ENCODE results near the gene ECD.
A peak's percentile ranks its signal among the peaks of the same experiment; 100 is the strongest.
"Not testable (repeated sequence)": the region's sequence is repeated elsewhere in the genome, so short reads cannot be mapped to it uniquely, and the experiment has no call there.

The ECD gene

GRCh38 chr10:73168465-73168803 is 626 bp upstream of the ECD start:
- Histone ChIP-seq H3K9me3 (ENCODE audit: low read depth, low read length) (no peaks in the 10 kb centered on the region), H3K4me3 (peak overlapping the region; percentile 90), H3K27ac (no peak overlapping the region), H3K36me3 (ENCODE audit: insufficient read depth, low read length) (peaks cover 3% of the 10 kb centered on the region; the same call in 1 of the 2 replicates), H3K9ac (ENCODE audit: insufficient read length) (peak overlapping the region; percentile 91)
- TF ChIP-seq POLR2AphosphoS5 (IDR thresholded peaks at IDR 0.05; ENCODE audit: borderline replicate concordance, low read depth, low read length) (no peak), FOXP2 (optimal IDR thresholded peaks at IDR 0.05; ENCODE audit: control extremely low read depth, extremely low read length, insufficient read depth) (no peak), EZH2 (IDR thresholded peaks at IDR 0.05) (no peak)
- no peak for DNase-seq (ENCODE audit: low read depth, low spot score)

DNA sequence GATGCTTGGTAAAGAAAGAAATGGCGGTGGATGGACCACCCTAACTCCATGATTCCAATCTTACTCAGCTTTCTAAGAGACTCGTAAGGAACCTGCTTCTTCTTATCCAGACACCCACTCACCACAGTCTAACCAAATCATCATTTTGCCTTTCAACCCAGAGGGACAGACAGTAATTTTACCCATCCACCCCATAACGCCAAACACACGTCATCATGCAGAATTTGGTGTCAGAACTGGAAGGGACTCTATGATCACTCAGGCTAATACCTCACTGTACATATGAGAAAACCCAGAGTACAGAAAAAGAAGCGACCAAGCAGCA is 388 bp downstream of the ECD start:
- peak overlapping the region; percentile 90 for H3K4me3 ChIP-seq
- TF ChIP-seq EZH2 (IDR thresholded peaks at IDR 0.05) (no peak), FOXP2 (optimal IDR thresholded peaks at IDR 0.05; ENCODE audit: control extremely low read depth, extremely low read length, insufficient read depth) (no peak), POLR2AphosphoS5 (IDR thresholded peaks at IDR 0.05; ENCODE audit: borderline replicate concordance, low read depth, low read length) (no peak)

DNA sequence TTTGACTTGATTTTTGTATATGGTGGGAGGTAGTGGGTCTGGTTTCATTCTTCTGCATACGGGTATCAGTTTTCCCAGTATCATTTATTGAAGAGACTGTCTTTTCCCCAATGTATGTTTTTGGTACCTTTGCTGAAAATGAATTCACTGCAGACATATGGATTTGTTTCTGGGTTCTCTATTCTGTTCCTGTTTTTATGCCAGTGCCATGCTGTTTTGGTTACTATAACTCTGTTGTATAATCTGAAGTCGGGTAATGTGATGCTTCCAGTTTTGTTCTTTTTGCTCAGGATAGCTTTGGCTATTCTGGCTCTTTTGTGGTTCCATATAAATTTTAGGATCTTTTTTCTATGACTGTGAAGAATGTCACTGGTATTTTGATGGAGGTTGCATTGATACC is 836 bp downstream of the ECD start:
- Histone ChIP-seq H3K9ac (ENCODE audit: insufficient read length) (no peak overlapping the region), H3K27ac (no peak overlapping the region), H3K36me3 (ENCODE audit: insufficient read depth, low read length) (peaks cover 17% of the 10 kb centered on the region), H3K4me3 (peak overlapping the region; percentile 90), H3K9me3 (ENCODE audit: low read depth, low read length) (no peaks in the 10 kb centered on the region)
- TF ChIP-seq FOXP2 (optimal IDR thresholded peaks at IDR 0.05; ENCODE audit: control extremely low read depth, extremely low read length, insufficient read depth) (no peak), EZH2 (IDR thresholded peaks at IDR 0.05) (no peak), POLR2AphosphoS5 (IDR thresholded peaks at IDR 0.05; ENCODE audit: borderline replicate concordance, low read depth, low read length) (no peak)
- no peak for DNase-seq (ENCODE audit: low read depth, low spot score)

More for the DNA sequence above, 388 bp downstream of the ECD start:
- Histone ChIP-seq H3K9me3 (ENCODE audit: low read depth, low read length) (no peaks in the 10 kb centered on the region), H3K27ac (peak overlapping the region; percentile 68; the same call in 1 of the 2 replicates), H3K9ac (ENCODE audit: insufficient read length) (peak overlapping the region; percentile 91), H3K36me3 (ENCODE audit: insufficient read depth, low read length) (peaks cover 13% of the 10 kb centered on the region)
- DNase-seq (ENCODE audit: low read depth, low spot score), result no peak

GRCh38 chr10:73163096-73163495 is 4.7 kb downstream of the ECD start:
- Histone ChIP-seq H3K27ac (no peak overlapping the region), H3K36me3 (ENCODE audit: insufficient read depth, low read length) (peaks cover 22% of the 10 kb centered on the region)
- no peak for DNase-seq (ENCODE audit: low read depth, low spot score)

DNA sequence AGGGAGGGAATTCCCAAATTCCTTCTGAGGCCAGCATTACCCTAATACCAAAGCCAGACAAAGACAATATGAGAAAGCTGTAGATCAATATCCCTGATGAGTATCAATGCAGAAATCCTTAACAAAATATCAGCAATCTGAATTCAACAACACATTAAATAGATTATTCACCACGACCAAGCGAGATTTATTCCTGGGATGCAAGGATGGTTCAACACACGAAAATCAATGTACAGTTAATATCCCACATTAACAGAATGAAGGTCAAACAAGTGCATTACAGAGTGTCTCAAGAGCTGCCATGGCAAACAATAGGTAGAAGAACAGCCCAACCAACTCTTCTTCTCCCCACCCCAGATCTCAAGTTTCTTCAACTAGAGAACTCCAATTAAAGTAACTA is 6.1 kb downstream of the ECD start:
- H3K9me3 ChIP-seq (ENCODE audit: low read depth, low read length), result no peaks in the 10 kb centered on the region
- DNase-seq (ENCODE audit: low read depth, low spot score), result no peak
- H3K9ac ChIP-seq (ENCODE audit: insufficient read length), result no peak overlapping the region
- peaks cover 22% of the 10 kb centered on the region for H3K36me3 ChIP-seq (ENCODE audit: insufficient read depth, low read length)
- TF ChIP-seq FOXP2 (optimal IDR thresholded peaks at IDR 0.05; ENCODE audit: control extremely low read depth, extremely low read length, insufficient read depth) (no peak), EZH2 (IDR thresholded peaks at IDR 0.05) (no peak), POLR2AphosphoS5 (IDR thresholded peaks at IDR 0.05; ENCODE audit: borderline replicate concordance, low read depth, low read length) (no peak)
- H3K4me3 ChIP-seq, result no peak overlapping the region
- H3K27ac ChIP-seq, result no peak overlapping the region

More at GRCh38 chr10:73163096-73163495, 4.7 kb downstream of the ECD start:
- Histone ChIP-seq H3K4me3 (no peak overlapping the region), H3K9ac (ENCODE audit: insufficient read length) (no peak overlapping the region), H3K9me3 (ENCODE audit: low read depth, low read length) (no peaks in the 10 kb centered on the region)
- TF ChIP-seq EZH2 (IDR thresholded peaks at IDR 0.05) (no peak), POLR2AphosphoS5 (IDR thresholded peaks at IDR 0.05; ENCODE audit: borderline replicate concordance, low read depth, low read length) (no peak), FOXP2 (optimal IDR thresholded peaks at IDR 0.05; ENCODE audit: control extremely low read depth, extremely low read length, insufficient read depth) (no peak)

DNA sequence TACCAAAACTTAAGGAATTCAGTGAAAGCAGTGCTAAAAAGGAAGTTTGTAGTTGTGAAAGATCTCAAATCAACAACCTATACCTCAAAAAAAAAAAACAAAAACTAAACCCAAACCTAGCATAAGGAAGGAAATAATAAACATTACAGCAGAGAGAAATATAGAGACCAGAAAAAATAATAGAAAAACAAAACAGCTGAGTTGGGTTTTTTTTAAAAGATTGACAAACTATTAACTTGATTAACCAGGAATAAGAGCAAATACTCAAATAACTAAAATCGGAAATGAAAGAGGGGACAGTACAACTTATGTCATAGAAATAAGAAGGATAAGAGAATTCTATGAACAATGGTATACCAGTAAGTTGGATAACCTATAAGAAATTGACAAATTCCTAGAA is 6.7 kb downstream of the ECD start:
- DNase-seq (ENCODE audit: low read depth, low spot score), result no peak
- H3K4me3 ChIP-seq, result no peak overlapping the region
- peaks cover 27% of the 10 kb centered on the region for H3K36me3 ChIP-seq (ENCODE audit: insufficient read depth, low read length)
- no peak for TF ChIP-seq FOXP2 (optimal IDR thresholded peaks at IDR 0.05; ENCODE audit: control extremely low read depth, extremely low read length, insufficient read depth)
- H3K9me3 ChIP-seq (ENCODE audit: low read depth, low read length), result no peaks in the 10 kb centered on the region
- H3K27ac ChIP-seq, result no peak overlapping the region
- H3K9ac ChIP-seq (ENCODE audit: insufficient read length), result no peak overlapping the region

DNA sequence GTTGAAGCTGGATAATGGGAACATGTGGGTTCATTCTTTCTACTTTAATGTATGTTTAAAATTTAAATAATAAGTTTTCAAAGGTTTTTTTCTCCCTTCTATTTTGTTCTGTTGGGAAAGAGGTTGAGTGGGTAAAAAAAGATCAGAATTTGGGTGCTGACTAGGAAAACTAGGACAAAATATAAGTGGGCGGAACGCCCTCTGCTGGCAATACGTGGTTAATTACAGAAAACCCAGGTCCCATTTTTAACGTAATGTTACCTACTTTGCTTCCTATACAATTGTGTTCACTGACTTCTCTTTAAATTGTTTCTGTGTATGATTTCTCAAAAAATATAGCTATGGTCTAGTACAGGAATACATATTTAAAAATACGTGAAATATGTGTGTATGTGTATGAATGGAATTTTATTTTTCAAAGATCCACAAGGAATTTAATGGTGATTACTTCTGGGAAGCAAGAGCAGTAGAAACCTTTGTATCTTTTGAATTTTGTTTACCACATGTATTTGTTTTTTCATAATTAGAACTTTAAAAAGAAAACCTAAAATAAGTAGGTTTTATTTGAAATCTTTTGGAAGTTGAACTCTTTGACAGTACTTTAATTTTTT is 8.7 kb downstream of the ECD start:
- Histone ChIP-seq H3K4me3 (no peak overlapping the region), H3K36me3 (ENCODE audit: insufficient read depth, low read length) (peaks cover 31% of the 10 kb centered on the region), H3K27ac (no peak overlapping the region), H3K9ac (ENCODE audit: insufficient read length) (no peak overlapping the region), H3K9me3 (ENCODE audit: low read depth, low read length) (no peaks in the 10 kb centered on the region)
- no peak for TF ChIP-seq FOXP2 (optimal IDR thresholded peaks at IDR 0.05; ENCODE audit: control extremely low read depth, extremely low read length, insufficient read depth)
- TF ChIP-seq EZH2 (IDR thresholded peaks at IDR 0.05), result no peak
- TF ChIP-seq POLR2AphosphoS5 (IDR thresholded peaks at IDR 0.05; ENCODE audit: borderline replicate concordance, low read depth, low read length), result no peak
- no peak for DNase-seq (ENCODE audit: low read depth, low spot score)

DNA sequence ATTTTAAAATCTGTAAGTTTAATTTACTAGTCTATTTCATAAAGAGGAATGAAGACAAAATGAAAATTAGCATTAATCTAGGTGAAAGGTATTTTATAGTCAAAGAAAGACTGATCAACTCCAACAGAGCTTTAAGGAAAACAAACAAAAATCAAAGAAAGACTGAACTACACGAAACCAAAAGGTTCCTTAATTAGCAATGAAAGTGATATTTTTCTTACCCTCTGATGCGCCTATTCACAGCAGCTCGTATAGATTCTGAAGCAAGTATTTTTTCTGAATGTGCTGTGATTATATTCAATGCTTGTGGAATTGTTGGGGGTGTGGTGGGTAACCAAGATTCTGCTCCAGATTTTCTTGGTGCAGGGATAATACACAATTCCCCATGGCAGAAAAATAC is 11.8 kb downstream of the ECD start:
- Histone ChIP-seq H3K9me3 (ENCODE audit: low read depth, low read length) (no peaks in the 10 kb centered on the region), H3K4me3 (no peak overlapping the region), H3K27ac (no peak overlapping the region), H3K9ac (ENCODE audit: insufficient read length) (no peak overlapping the region), H3K36me3 (ENCODE audit: insufficient read depth, low read length) (peaks cover 26% of the 10 kb centered on the region)
- no peak for DNase-seq (ENCODE audit: low read depth, low spot score)
- TF ChIP-seq FOXP2 (optimal IDR thresholded peaks at IDR 0.05; ENCODE audit: control extremely low read depth, extremely low read length, insufficient read depth), result no peak
- TF ChIP-seq POLR2AphosphoS5 (IDR thresholded peaks at IDR 0.05; ENCODE audit: borderline replicate concordance, low read depth, low read length), result no peak

- no peak for TF ChIP-seq EZH2 (IDR thresholded peaks at IDR 0.05)
- TF ChIP-seq POLR2AphosphoS5 (IDR thresholded peaks at IDR 0.05; ENCODE audit: borderline replicate concordance, low read depth, low read length), result no peak
- TF ChIP-seq FOXP2 (optimal IDR thresholded peaks at IDR 0.05; ENCODE audit: control extremely low read depth, extremely low read length, insufficient read depth), result no peak
- Histone ChIP-seq H3K4me3 (no peak overlapping the region), H3K36me3 (ENCODE audit: insufficient read depth, low read length) (peaks cover 35% of the 10 kb centered on the region), H3K9ac (ENCODE audit: insufficient read length) (no peak overlapping the region), H3K27ac (no peak overlapping the region), H3K9me3 (ENCODE audit: low read depth, low read length) (no peaks in the 10 kb centered on the region)
- DNase-seq (ENCODE audit: low read depth, low spot score), result no peak
Measured at GRCh38 chr10:73152009-73152408, 15.8 kb downstream of the ECD start.

DNA sequence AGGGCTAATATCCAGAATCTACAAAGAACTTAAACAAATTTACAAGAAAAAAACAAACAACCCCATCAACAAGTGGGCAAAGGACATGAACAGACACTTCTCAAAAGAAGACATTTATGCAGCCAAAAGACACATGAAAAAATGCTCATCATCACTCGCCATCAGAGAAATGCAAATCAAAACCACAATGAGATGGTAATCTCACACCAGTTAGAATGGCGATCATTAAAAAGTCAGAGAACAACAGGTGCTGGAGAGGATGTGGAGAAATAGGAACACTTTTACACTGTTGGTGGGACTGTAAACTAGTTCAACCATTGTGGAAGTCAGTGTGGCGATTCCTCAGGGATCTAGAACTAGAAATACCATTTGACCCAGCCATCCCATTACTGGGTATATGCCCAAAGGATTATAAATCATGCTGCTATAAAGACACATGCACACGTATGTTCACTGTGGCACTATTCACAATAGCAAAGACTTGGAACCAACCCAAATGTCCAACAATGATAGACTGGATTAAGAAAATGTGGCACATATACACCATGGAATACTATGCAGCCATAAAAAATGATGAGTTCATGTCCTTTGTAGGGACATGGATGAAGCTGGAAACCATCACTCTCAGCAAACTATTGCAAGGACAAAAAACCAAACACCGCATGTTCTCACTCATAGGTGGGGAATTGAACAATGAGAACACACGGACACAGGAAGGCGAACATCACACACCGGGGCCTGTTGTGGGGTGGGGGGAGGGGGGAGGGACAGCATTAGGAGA is 17.0 kb downstream of the ECD start:
- not testable (repeated sequence) for H3K9ac ChIP-seq (ENCODE audit: insufficient read length); H3K27ac ChIP-seq; H3K9me3 ChIP-seq (ENCODE audit: low read depth, low read length); H3K4me3 ChIP-seq; DNase-seq (ENCODE audit: low read depth, low spot score)
- H3K36me3 ChIP-seq (ENCODE audit: insufficient read depth, low read length), result peaks cover 27% of the 10 kb centered on the region

Data from SK-N-MC (cell line).